SW480 (cell line): ENCODE data around the gene MKI67.
"Not testable (repeated sequence)": the region's sequence is repeated elsewhere in the genome, so short reads cannot be mapped to it uniquely, and the experiment has no call there.

Experiments used
- DNase-seq: peaks from one replicate; pipeline ENCODE4 v3.0.0-alpha.2; 2016; ENCODE audit warnings: low spot score

Gene MKI67, protein sequence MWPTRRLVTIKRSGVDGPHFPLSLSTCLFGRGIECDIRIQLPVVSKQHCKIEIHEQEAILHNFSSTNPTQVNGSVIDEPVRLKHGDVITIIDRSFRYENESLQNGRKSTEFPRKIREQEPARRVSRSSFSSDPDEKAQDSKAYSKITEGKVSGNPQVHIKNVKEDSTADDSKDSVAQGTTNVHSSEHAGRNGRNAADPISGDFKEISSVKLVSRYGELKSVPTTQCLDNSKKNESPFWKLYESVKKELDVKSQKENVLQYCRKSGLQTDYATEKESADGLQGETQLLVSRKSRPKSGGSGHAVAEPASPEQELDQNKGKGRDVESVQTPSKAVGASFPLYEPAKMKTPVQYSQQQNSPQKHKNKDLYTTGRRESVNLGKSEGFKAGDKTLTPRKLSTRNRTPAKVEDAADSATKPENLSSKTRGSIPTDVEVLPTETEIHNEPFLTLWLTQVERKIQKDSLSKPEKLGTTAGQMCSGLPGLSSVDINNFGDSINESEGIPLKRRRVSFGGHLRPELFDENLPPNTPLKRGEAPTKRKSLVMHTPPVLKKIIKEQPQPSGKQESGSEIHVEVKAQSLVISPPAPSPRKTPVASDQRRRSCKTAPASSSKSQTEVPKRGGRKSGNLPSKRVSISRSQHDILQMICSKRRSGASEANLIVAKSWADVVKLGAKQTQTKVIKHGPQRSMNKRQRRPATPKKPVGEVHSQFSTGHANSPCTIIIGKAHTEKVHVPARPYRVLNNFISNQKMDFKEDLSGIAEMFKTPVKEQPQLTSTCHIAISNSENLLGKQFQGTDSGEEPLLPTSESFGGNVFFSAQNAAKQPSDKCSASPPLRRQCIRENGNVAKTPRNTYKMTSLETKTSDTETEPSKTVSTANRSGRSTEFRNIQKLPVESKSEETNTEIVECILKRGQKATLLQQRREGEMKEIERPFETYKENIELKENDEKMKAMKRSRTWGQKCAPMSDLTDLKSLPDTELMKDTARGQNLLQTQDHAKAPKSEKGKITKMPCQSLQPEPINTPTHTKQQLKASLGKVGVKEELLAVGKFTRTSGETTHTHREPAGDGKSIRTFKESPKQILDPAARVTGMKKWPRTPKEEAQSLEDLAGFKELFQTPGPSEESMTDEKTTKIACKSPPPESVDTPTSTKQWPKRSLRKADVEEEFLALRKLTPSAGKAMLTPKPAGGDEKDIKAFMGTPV (N-terminal part only)

GRCh38 chr10:128125944-128126764 lies at the start of gene MKI67:
MKI67 (minus strand) TSS chr10:128126423; CDS start chr10:128125667, 756 bp downstream.
- DNase-seq, result peak; percentile 90

DNA sequence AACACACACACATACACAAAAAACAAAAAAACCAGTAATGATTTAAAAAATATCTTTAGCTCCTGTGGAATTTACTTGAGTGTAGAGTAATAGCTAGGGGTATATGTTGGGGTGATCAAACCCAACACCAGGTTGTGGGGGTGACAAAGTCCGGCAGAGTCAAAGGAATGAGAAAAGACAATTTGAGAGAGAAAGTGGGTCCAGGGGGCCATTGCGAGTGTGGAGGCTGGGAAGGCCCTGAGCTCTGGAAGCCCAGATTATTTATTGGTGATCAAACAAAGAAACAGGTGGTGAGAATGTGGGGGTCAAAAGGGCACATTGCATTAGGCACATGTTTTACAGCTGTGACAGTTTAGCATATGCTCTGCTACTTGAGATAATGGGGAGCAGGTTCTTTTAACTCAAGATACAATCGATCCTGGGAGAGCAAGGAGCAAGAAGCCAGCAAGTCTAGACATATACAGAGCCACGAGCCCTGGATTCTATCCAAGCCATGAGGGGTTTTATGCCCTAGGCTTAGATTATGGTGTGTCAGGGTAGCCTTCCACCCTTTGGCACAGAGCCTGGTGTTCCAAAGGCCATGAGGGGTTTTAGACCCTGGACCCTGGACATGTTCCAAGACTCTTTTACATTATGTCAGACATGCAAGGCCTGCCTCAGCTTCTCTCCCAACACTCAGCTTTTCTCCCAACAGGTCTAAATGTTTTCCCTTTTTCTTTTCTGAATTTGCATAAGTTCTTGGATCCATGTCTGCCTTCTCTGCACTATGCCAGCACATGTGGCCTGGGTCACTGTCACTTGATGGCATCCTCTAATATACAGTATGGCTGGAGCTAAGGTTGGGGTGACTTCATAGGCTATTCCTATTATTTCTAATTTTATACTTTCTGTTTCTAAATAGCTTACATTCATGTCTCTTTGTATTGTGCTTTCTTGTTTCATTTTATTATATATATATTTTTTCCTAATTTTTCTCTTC lies 48.6 kb upstream of the MKI67 start:
- no peak for DNase-seq

- peak; percentile 44 for DNase-seq
Observed at GRCh38 chr10:128173386-128173785, 47.2 kb upstream of the MKI67 start.

GRCh38 chr10:128172756-128173155 lies 46.5 kb upstream of the MKI67 start:
- no peak for DNase-seq

DNA sequence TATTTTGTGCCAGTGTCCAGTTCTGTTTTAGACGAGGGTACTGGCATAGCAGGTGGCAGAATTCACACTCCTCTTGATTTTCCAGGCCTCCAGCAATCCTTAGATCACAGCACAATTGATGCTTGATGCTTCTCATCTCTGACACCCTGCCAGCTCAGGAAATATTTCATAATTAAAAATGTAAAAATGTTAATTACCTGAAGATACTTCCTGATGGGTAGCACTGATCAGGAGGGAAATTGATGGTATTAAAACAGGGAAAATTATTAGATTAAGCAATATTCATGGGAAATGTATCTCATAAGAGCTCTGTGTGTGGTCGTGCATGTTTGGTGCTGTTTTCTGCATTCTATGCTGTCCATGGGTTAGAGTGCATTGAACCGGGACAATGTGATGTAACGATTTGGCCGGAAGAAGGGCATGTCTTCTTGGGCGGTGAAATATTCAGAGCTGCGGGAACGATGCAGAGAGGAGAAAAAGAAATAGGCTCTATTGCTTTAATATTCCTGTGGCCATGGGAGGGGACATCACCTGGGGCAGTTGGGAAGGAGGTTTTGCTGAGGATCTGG lies 43.7 kb upstream of the MKI67 start:
- no peak for DNase-seq

DNA sequence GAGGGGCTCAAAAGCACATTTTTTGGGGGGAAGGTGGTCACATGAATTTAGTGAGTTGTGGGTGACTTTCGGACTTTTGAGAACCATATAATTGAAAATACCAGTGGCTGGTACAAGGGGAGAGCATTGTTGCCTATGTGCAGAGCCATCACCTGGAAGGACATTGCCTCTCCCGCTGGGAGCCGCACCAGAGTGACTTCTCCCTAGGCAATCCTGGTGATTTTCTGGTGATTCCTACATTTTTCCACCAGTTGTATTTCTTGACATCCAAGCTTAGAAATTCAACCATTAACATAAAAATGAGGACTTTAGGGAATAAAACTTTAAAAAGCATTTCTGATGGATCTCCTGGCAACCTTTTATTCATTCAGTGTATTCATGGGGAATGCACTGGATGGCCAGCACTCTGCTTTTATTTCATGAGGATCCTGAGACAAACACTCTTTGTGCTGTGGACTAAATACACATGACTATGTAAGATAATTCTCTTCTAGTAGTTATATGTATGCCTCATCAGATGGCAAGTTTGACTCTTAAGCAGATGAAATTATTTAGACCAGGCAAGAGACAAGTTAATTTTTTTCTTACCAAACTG lies 41.8 kb upstream of the MKI67 start:
- DNase-seq, result no peak

DNA sequence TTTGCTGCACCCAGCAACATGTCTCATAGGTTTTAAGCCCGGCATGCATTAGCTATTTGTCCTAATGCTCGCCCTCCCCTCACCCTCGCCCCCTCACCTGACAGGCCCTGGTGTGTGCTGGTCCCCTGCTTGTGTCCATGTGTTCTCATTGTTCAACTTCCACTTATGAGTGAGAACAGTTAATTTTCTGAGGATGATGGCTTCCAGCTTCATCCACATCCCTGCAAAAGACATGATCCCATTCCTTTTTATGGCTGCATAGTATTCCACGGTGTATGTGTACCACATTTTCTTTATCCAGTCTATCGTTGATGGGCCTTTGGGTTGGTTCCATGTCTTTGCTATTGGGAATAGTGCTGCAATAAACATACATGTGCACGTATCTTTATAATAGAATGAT lies 40.9 kb upstream of the MKI67 start:
- DNase-seq, result not testable (repeated sequence)

DNA sequence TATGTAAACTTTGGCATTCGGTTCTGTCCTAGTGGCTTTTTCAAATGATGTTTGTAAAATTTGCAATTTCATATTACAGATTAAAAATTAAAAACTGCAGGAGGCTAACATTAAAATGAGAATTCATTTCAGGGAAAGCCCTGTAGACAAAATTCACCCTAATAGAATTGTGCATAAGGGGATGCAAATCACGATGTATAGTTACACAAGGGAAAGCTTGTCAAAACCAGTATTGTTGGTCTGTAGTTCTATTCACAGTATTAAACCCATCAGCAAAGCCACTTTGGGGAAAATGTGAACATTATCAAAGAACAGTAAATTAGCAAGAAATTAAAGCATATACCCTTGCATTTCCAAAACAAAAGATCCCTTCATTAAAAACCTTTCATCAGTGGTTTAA lies 39.9 kb upstream of the MKI67 start:
- no peak for DNase-seq

- DNase-seq, result no peak
Observed at GRCh38 chr10:128165536-128165935, 39.3 kb upstream of the MKI67 start.

DNA sequence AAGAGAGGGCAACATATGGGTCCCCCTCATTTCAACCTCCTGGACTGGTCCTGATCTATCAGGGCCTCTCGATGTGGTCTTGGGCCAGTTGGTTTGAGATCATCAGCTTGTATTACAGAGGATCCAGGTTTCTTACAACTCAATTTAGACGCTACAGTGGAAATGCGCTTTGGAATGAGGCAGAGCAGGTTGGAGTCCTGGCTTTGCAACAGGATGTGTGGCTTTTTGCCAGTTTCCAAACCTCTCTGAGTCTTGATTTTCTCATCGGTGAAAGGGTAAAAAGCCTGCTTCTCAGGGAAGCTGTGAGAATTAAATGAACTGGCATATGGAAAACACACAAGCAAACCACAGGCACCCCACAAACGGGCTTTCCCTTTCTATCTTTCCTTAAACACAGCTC lies 37.5 kb upstream of the MKI67 start:
- no peak for DNase-seq

- no peak for DNase-seq
Observed at GRCh38 chr10:128161031-128161430, 34.8 kb upstream of the MKI67 start.

DNA sequence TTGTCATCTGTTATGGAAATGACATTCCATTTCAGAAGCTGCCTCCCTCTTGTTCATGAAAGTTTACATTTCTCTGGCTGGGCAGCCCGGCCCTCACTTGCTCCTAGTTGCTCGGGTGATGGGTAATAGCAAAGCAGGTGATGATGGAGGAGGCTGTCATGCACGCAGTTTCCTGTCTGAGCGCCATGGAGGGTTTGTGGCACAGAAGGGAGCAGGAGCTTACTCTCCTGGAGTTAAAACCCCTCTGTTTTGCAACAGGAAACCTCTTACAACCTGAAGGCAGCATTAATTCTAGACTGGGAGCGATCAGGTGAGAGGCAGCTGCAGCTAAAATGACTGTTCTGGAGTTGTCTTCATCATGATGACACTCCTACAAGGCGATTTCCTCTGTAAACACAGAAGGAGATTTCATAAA lies 34.1 kb upstream of the MKI67 start:
- DNase-seq, result no peak

DNA sequence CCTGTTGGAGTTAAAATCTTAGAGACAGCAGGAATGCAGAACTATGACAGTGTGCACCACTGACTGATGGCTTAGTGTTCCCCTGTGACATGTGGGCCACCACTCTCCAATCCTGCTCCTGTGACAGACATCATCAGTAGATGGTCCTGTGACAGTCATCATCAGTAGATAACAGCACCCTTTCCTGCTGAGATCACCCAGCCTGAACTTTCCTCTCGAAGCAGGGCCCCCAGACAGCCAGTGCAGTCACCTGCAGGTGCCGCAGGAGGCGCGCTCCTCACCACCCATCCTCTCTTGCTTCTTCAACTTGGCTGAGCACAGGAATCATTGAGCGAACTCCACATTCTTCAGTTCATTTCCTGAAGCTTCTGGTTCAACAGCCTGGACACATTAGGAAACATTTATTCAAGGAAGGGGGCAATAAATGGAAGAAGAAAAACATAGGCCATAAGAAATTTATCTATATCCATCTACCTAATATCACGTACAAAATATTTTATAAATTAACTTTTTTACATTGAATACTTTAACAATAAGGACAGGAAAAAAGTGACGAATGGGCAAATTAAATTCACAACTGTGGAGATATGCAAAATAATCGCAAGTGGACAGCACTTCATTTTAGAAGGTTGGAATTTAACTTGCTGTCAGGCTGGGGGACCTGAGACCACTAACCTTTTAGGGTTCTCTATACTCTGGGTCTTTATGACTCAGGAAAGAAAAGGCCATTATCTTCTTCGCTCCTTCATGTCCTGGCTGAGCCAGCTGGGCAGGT lies 32.0 kb upstream of the MKI67 start:
- DNase-seq, result no peak

DNA sequence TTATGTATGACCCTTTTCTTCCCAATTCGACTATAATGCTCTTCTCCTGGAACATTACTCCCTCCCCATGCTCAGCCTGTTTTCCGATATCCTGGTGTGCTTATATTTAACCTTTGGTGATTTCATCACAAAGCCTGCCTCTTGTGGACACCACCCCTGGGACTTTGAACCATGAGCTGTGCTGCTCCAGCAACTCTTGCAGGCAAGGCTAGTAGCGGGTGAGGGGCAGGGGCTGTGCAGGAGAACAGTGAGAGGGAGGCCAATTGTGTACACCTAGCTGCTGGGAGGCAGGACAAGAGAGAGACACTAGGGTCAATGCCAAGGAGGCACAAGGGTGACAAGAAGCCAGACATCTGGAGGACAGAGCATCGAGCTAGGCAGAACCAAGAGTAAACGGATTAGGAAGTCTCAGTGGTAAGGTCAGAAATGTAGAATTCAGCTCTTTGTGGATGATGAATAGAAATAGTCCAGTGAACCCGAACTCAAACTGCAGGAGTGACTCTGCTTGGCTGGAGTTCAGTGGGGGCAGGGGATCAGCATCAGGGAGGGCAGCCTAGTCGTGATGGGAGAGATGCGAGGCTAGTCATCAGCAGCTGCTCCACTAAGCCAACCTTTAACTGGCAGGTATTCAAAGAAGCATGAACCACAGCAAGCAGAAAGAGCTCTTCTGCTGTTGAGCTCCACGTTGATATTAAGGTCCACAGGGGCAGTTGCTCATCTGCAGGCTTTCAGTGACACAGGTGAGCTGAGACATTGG lies 31.0 kb upstream of the MKI67 start:
- DNase-seq, result peak; percentile 12

GRCh38 chr10:128152741-128153580 lies 26.7 kb upstream of the MKI67 start:
- DNase-seq, result no peak

- no peak for DNase-seq
Observed at GRCh38 chr10:128151031-128151430, 24.8 kb upstream of the MKI67 start.

GRCh38 chr10:128150561-128150960 lies 24.3 kb upstream of the MKI67 start:
- DNase-seq, result no peak
